GM18519 (cell line): ENCODE results near the gene GCDH.
A peak's percentile ranks its signal among the peaks of the same experiment; 100 is the strongest.
"Not testable (repeated sequence)": the region's sequence is repeated elsewhere in the genome, so short reads cannot be mapped to it uniquely, and the experiment has no call there.

Experiments used
- ATAC-seq: cut with Tn5 transposase; IDR thresholded peaks from one replicate; pipeline ENCODE4 v1.9.1; 2021; ENCODE audit warnings: mild to moderate bottlenecking, moderate library complexity; ENCODE audit not compliant: unreplicated experiment, low FRiP score

Gene GCDH

DNA sequence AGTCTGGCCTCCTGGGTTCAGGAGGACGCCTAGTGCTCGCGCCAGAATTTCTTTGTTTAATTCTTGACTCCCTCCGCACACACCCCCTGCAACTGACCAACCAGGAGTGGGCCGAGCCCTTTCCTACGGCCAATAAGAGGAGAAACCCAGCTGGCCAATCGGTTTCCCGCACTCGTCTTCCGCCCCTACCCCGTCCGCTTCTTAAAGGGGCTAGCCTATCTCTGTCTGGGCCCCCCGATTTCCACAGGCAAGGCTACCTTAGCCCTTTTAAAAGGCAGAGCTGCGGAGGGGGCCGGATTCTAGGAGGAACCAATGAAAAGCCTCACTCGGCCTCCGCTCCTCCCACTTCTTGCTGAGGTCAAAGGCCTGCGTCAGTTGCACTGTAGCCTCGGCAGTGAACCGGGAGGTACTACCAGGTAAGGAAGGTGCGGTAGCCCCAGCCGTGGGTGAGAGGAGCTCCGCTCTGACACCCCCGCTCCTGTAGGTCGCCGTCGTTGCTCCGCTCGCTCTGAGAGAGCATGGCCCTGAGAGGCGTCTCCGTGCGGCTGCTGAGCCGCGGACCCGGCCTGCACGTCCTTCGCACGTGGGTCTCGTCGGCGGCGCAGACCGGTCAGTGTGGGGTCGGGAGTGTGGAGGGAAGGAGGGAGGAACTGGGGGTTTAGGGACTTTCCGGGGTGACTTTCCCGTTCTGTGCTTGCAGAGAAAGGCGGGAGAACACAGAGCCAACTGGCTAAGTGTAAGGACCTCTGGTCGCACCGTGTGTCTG lies at the start of gene GCDH:
GCDH (plus strand) TSS at position 374 of the 766 bp plus-strand sequence; CDS start at position 519, 145 bp downstream.
- ATAC-seq = peak; percentile 54

- no peak for ATAC-seq
These were observed 48.4 kb upstream of the GCDH start for GRCh38 chr19:12842511-12842910.

GRCh38 chr19:12843328-12843727 lies 47.6 kb upstream of the GCDH start:
- ATAC-seq = no peak

GRCh38 chr19:12843999-12844732 lies 46.8 kb upstream of the GCDH start:
- ATAC-seq = no peak

- not testable (repeated sequence) for ATAC-seq
These were observed 44.3 kb upstream of the GCDH start for GRCh38 chr19:12846613-12847012.

DNA sequence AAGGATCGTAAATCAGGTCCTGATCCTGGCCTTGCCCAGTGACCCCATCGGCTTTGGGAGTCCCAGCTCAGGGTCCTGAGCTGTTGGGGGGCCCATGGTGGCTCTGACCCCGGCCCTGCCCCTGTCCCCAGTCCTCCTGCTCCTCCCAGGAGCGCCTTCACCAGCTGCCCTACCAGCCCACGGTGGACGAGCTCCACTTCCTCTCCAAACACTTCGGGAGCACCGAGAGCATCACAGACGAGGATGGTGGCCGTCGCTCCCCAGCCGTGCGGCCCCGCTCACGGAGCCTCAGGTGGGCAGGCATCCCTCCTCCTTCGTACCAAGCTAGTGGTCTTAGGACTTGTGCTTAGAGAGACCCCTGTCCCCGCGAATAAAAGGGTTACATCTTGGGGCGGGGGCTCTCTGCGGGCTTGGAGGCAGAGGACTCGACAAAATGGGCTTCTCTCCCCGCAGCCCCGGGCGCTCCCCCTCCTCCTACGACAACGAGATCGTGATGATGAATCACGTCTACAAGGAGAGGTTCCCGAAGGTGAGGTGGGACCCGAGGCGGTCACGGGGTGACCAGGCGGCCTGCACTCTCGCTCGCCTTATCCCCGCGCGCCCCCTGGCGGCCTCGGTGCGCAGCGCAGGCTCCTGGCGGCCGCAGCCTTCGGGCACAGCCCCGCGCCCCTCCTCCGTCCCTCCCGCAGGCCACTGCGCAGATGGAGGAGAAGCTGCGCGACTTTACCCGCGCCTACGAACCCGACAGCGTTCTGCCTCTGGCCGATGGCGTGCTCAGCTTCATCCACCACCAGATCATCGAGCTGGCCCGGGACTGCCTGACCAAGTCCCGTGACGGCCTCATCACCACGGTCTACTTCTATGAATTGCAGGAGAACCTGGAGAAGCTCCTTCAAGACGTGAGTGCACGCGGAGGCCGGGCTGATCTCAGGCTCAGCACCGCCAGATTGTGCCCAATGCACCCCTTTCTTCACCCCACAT lies 43.5 kb upstream of the GCDH start:
- ATAC-seq = no peak

GRCh38 chr19:12856653-12857052 lies 34.3 kb upstream of the GCDH start:
- no peak for ATAC-seq

- no peak for ATAC-seq
These were observed 32.7 kb upstream of the GCDH start for GRCh38 chr19:12858041-12858928.

GRCh38 chr19:12859546-12859945 lies 31.4 kb upstream of the GCDH start:
- no peak for ATAC-seq

- no peak for ATAC-seq
These were observed 26.8 kb upstream of the GCDH start for GRCh38 chr19:12864143-12864542.

GRCh38 chr19:12864721-12865715 lies 25.9 kb upstream of the GCDH start:
- no peak for ATAC-seq

- no peak for ATAC-seq
These were observed 25.1 kb upstream of the GCDH start for GRCh38 chr19:12865746-12866415.

GRCh38 chr19:12866416-12867119 lies 24.4 kb upstream of the GCDH start:
- no peak for ATAC-seq

DNA sequence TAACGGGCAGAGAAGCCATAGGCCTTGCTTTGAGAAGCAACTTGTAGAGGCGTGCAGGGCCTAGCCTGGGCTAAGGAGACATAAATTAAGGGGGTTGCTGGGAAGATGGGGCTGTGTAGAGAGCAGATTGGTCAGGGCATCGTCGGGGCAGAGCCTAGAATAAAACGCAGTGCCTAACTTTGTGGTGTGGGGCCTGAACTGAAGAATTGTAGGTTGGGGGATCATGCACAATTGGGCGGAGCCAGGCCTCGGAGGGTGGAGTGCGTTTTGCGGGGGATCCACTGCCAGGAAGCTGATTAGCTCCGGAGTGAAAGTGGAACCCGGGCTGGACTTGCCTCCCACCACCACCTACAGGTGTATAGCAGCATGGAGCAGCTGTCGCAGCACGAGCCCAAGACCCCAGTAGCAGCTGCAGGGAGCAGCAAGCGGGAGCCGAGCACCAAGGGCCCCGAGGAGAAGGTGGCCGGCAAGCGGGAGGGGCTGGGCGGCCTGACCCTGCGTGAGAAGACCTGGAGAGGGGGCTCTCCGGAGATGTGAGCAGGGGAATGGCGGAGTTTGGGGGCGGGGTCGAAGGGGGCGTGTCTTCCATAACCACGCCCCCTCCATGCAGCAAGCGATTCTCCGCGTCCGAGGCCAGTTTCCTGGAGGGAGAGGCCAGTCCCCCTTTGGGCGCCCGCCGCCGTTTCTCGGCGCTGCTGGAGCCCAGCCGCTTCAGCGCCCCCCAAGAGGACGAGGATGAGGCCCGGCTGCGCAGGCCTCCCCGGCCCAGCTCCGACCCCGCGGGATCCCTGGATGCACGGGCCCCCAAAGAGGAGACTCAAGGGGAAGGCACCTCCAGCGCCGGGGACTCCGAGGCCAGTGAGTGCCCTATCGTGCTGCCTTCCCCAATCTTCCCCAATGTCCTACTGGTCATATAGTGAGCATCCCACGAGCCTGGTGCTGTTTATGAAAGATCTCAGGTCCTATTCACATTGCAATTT lies 23.6 kb upstream of the GCDH start:
- no peak for ATAC-seq

DNA sequence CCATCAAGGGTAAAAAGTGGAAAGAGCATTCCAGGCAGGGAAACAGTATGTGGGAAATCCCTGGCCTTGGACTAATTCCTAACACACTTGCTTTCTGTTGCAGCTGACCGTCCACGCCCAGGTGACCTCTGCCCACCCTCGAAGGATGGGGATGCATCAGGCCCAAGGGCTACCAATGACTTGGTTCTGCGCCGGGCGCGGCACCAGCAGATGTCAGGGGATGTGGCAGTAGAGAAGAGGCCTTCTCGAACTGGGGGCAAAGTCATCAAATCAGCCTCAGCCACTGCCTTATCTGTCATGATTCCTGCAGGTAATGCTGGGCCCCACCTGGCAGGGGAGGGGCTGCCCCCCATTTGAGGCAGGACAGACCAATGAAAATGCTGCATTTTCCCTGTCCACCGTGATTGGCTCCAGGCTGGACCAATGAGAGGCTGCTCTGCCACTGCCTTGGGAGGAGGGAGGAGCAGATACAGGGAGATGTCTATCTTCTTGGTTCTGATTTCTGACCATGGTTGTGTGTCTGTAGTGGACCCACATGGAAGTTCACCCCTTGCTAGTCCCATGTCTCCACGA lies 22.3 kb upstream of the GCDH start:
- ATAC-seq = no peak

DNA sequence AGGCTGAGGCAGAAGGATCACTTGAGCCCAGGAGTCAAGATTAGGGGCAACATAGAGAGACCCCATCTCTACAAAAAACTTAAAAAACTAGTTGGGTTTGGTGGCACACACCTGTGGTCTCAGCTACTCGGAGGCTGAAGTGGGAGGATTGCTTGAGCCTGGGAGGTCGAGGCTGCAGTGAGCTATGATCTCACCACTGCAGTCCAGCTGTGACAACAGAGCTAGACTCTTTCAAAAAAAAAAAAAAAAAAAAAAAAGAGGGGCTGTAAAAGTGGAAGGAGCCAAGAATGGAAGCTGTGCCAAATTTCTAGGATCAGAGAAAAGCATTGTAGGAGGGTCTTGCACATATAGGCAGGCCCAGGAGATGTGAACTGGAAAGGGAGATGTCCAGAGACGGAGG lies 19.3 kb upstream of the GCDH start:
- ATAC-seq = no peak
